ENCODE data around the gene GAB1. TPM values are rescaled to one million over a fixed set of nuclear protein-coding genes. Genes with fewer than 3 reads are reported as not detected.

Gene GAB1
- total and polyA plus RNA-seq, 4 donors, result 6.4 to 138 (median 22.6) TPM

DNA sequence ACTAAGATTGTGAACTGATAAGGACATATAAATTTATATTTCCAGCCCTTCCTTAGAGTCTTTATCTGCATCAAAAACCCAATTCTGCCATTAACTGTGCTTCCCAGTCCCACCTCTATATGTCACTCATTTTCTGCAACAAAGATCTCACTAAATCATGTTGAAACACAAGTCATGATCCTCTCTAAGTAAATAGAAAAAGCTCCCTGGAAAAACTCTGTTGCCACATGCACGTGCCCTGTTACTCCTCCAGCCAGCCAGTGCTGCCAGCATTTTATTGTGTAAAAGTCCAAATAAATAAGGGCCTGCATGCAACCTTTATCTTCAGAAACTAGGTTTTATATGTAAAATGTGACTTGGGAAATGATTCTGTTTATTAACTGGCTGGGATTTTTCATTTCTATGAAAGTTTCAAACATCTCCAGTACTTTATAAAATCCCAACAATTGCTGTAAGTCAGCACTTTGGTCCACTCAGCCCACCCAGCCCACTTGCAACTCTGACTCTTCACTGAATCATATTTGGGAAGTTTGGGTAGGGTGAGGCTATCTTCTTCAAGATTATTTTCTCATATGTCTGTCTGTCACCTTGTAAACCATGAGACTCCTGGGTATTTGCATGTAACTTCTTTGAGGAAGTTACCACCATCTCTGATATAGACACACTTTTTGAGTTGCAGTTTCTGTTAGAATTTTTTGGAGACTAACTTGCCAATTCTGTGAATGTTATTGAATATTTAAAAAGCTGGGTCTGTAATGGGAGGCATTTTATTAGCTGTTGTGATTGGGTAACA, 136.9 kb downstream of the GAB1 start:
- Histone ChIP-seq H3K9me3 (ENCODE audit: control insufficient read depth in 4 of 4, insufficient read depth in 3 of 4, low read length in 3 of 4) (no peaks in the 10 kb centered on the region), H3K27ac (ENCODE audit: low read depth in 1 of 2, low read length in 1 of 2) (no peak overlapping the region), H3K4me1 (ENCODE audit: control insufficient read depth in 5 of 5, insufficient read depth in 5 of 5, low read length in 5 of 5) (no peaks in the 10 kb centered on the region), H3K4me3 (no peak overlapping the region), H3K27me3 (ENCODE audit: control insufficient read depth in 3 of 3, insufficient read depth in 3 of 3, low read length in 2 of 3) (no peaks in the 10 kb centered on the region), H3K36me3 (ENCODE audit: control insufficient read depth in 4 of 4, insufficient read depth in 4 of 4, low read length in 4 of 4) (peaks cover 0 to 21% (median 16%) of the 10 kb centered on the region in 4 donors), H3K9ac (ENCODE audit: insufficient read depth in 1 of 2, low read length in 2 of 2) (no peak overlapping the region)
- DNase-seq, result no peak
- TF ChIP-seq, protein P1, sequence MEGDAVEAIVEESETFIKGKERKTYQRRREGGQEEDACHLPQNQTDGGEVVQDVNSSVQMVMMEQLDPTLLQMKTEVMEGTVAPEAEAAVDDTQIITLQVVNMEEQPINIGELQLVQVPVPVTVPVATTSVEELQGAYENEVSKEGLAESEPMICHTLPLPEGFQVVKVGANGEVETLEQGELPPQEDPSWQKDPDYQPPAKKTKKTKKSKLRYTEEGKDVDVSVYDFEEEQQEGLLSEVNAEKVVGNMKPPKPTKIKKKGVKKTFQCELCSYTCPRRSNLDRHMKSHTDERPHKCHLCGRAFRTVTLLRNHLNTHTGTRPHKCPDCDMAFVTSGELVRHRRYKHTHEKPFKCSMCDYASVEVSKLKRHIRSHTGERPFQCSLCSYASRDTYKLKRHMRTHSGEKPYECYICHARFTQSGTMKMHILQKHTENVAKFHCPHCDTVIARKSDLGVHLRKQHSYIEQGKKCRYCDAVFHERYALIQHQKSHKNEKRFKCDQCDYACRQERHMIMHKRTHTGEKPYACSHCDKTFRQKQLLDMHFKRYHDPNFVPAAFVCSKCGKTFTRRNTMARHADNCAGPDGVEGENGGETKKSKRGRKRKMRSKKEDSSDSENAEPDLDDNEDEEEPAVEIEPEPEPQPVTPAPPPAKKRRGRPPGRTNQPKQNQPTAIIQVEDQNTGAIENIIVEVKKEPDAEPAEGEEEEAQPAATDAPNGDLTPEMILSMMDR (IDR thresholded peaks at IDR 0.05; ENCODE audit: control extremely low read depth, extremely low read depth), result no peak
- WGBS, 2 donors, result 85 to 93% methylated on average over 1 of the region's 1 CpG
- ATAC-seq (ENCODE audit: insufficient read depth, low FRiP score), result no peak

DNA sequence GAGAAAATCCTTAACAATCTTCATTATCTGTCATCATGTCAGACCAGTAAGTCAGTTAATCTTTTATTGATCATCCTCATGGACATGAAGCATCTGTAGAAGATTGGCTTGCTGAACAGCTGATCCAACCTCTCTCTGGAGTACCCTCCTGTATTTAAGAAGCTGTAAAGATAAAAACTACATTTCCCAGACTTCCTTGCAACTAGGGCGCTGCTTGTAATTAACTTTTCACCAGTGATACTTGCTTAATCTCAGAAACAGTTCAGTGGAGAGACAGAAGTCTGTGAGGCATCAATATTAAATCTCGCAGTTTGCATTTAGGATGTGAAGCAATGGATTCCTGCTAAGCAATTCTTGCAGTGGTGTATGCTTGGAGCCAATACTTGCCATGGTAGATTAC, 140.8 kb downstream of the GAB1 start:
- Histone ChIP-seq H3K4me3 (no peak overlapping the region), H3K4me1 (ENCODE audit: control insufficient read depth in 5 of 5, insufficient read depth in 5 of 5, low read length in 5 of 5) (no peaks in the 10 kb centered on the region), H3K36me3 (ENCODE audit: control insufficient read depth in 4 of 4, insufficient read depth in 4 of 4, low read length in 4 of 4) (peaks cover 0 to 9% (median 8%) of the 10 kb centered on the region in 4 donors), H3K9me3 (ENCODE audit: control insufficient read depth in 4 of 4, insufficient read depth in 3 of 4, low read length in 3 of 4) (no peaks in the 10 kb centered on the region), H3K9ac (ENCODE audit: insufficient read depth in 1 of 2, low read length in 2 of 2) (no peak overlapping the region), H3K27ac (ENCODE audit: low read depth in 1 of 2, low read length in 1 of 2) (no peak overlapping the region), H3K27me3 (ENCODE audit: control insufficient read depth in 3 of 3, insufficient read depth in 3 of 3, low read length in 2 of 3) (no peaks in the 10 kb centered on the region)
- WGBS, 2 donors, result 92 to 96% methylated on average over 2 of the region's 2 CpGs
- ATAC-seq (ENCODE audit: insufficient read depth, low FRiP score) (no peak), DNase-seq (no peak)
- TF ChIP-seq, protein P1 (IDR thresholded peaks at IDR 0.05; ENCODE audit: control extremely low read depth, extremely low read depth), result no peak

DNA sequence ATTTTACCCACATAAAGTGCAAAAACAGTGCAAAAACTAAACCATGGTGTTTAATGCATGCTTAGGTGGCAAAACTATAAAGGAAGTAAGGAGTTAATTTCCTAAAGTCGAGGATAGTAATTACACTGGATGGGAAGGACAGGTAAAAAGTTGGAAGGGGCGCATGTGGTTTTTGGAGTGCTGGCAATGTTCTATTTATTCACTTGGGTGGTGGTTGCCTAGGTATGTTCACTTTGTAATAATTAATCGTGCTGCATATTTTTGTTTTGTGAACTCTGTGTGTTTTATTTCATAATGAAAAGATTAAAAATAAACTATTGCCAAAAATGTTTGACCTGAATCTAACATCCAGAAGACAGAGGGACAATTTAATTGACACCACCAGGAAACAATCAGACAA, 144.7 kb downstream of the GAB1 start:
- DNase-seq (no peak), ATAC-seq (ENCODE audit: insufficient read depth, low FRiP score) (no peak)
- no peaks in the 10 kb centered on the region for H3K27me3 ChIP-seq (ENCODE audit: control insufficient read depth in 3 of 3, insufficient read depth in 3 of 3, low read length in 2 of 3)
- H3K9ac ChIP-seq (ENCODE audit: insufficient read depth in 1 of 2, low read length in 2 of 2), result no peak overlapping the region
- no peaks in the 10 kb centered on the region for H3K9me3 ChIP-seq (ENCODE audit: control insufficient read depth in 4 of 4, insufficient read depth in 3 of 4, low read length in 3 of 4)
- peaks cover 0 to 5% (median 2%) of the 10 kb centered on the region in 4 donors for H3K36me3 ChIP-seq (ENCODE audit: control insufficient read depth in 4 of 4, insufficient read depth in 4 of 4, low read length in 4 of 4)
- TF ChIP-seq, protein P1 (IDR thresholded peaks at IDR 0.05; ENCODE audit: control extremely low read depth, extremely low read depth), result no peak
- H3K4me1 ChIP-seq (ENCODE audit: control insufficient read depth in 5 of 5, insufficient read depth in 5 of 5, low read length in 5 of 5), result no peaks in the 10 kb centered on the region
- WGBS, 2 donors, result 45 to 77% methylated on average over 3 of the region's 3 CpGs
- no peak overlapping the region for H3K27ac ChIP-seq (ENCODE audit: low read depth in 1 of 2, low read length in 1 of 2)
- no peak overlapping the region for H3K4me3 ChIP-seq

Measured in lung (tissue), 12 donors.